ENCODE measurements around the gene SNX9.

DNA sequence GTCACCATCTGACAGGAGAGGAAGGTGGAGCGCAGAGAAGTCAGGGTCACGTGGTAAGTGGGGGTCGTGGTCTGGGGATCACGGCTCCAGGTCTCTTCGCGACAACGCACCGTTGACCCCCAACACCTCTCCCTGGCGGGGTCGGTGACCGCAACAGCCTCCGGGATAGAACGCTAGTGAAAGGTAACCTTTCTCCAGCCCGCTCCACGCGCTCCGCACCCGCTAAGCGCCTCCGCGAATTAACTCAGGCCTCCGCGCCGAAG, 158.0 kb downstream of the SNX9 start:
- TF ChIP-seq CHD2 (IDR thresholded peaks at IDR 0.05; ENCODE audit: low read length, partially characterized antibody), result no peak
- TF ChIP-seq, protein P1, sequence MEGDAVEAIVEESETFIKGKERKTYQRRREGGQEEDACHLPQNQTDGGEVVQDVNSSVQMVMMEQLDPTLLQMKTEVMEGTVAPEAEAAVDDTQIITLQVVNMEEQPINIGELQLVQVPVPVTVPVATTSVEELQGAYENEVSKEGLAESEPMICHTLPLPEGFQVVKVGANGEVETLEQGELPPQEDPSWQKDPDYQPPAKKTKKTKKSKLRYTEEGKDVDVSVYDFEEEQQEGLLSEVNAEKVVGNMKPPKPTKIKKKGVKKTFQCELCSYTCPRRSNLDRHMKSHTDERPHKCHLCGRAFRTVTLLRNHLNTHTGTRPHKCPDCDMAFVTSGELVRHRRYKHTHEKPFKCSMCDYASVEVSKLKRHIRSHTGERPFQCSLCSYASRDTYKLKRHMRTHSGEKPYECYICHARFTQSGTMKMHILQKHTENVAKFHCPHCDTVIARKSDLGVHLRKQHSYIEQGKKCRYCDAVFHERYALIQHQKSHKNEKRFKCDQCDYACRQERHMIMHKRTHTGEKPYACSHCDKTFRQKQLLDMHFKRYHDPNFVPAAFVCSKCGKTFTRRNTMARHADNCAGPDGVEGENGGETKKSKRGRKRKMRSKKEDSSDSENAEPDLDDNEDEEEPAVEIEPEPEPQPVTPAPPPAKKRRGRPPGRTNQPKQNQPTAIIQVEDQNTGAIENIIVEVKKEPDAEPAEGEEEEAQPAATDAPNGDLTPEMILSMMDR (IDR thresholded peaks at IDR 0.05), result no peak
- no peak for TF ChIP-seq TP53 (CRISPR knock-in tag; IDR thresholded peaks at IDR 0.05)
- no peak for TF ChIP-seq JUN (IDR thresholded peaks at IDR 0.05)
- TF ChIP-seq, protein P2, sequence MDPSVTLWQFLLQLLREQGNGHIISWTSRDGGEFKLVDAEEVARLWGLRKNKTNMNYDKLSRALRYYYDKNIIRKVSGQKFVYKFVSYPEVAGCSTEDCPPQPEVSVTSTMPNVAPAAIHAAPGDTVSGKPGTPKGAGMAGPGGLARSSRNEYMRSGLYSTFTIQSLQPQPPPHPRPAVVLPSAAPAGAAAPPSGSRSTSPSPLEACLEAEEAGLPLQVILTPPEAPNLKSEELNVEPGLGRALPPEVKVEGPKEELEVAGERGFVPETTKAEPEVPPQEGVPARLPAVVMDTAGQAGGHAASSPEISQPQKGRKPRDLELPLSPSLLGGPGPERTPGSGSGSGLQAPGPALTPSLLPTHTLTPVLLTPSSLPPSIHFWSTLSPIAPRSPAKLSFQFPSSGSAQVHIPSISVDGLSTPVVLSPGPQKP (IDR thresholded peaks at IDR 0.05; ENCODE audit: low read depth, low read length), result no peak
- TF ChIP-seq NPAS2 (CRISPR knock-in tag; IDR thresholded peaks at IDR 0.05; ENCODE audit: borderline replicate concordance), result no peak
- TF ChIP-seq SMC3 (IDR thresholded peaks at IDR 0.05), result no peak
- no peak for TF ChIP-seq RFX5 (IDR thresholded peaks at IDR 0.05)
- TF ChIP-seq MAZ (IDR thresholded peaks at IDR 0.05; ENCODE audit: borderline replicate concordance, low read depth, low read length), result no peak

Measured in A549 (cell line).